GM04504 (cell line): ENCODE results near the gene TCL1B.

Experiments used
- DNase-seq: peaks from one replicate; pipeline ENCODE4 v3.0.0-alpha.2; 2012; ENCODE audit warnings: low read depth

The TCL1B gene

DNA sequence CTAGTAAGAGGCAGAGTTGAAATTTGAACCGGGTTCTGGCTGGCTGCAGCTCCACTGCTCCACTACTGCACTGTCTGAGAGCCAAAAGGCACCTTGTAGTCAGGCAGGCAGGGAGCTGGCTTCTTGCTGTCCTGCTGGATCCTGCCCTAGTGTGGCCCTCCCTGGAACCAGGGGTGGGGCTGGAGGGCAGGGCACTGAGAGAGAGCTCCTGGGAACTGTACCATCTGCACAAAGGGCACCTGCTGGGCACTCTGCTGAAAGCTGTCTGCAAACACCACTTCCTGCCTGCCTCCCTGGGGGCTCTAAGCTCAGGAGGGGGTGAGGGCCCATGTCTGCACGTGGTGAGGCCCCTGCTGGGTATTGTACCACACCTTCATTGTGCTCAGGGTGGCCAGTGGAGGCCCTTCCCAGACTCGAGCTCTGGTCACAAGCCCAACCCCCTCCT, 19.0 kb upstream of the TCL1B start:
- no peak for DNase-seq

DNA sequence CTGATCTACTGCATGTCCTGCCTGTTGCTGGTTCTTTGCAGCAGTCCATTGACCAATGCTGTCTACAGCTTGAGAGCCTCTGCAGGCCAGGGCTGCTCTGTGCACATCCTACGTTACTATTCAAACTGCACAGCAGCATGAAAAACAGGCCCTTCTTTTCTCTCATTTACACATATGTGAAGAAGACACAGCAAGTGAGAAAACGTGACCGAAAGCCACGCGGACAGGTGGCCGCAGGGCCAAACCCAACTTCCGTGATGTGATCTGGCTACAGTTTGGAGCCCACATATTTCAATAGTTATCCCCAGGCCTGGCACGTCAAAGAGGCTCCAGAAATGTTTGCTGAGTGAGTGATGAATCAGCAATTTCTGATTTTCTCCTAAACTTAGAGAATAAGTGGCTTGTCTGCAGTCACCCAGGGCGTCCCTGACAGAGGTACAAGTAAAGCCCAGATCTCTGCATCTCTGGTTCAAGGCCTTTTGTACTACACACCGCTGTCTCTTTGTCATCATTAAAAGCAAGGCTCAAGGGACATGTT, 17.9 kb upstream of the TCL1B start:
- no peak for DNase-seq

DNA sequence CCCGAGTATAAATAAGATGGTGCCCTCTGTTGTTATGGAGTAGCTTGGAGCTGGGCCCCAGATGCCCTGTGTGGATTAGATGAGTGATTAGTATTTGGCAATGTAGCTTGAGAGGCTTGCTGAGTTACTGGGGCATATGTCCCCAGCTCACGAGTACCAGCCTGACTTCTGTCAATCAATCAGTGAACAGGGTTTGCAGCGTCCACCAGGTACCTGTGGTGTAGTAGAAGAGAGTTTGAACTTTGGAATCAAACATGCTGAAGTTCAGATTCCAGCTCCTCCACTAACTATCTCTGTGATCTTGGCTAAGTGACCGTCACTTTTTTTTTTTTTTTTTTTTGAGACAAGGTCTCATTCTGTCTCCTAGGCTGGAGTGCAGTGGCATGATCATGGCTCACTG, 11.6 kb upstream of the TCL1B start:
- DNase-seq = no peak

DNA sequence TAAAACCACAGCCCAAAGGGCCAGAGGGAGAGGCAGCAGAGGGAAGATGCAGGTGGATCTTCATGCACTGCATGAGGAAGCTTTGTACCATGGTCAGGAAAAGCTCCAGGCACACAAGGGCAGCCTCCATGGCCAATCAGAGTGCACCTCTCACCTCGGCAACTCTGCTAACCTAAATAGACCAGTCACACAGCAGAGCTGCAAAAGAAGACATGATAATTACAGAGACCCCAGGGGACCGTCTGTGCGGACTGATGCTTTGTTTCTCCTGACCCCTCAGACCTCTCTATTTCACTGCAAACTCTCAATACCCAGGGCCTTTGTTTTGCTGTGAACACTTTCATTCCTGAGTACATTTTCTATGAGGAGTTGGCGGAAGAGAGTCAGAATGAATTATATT, 10.7 kb upstream of the TCL1B start:
- no peak for DNase-seq

DNA sequence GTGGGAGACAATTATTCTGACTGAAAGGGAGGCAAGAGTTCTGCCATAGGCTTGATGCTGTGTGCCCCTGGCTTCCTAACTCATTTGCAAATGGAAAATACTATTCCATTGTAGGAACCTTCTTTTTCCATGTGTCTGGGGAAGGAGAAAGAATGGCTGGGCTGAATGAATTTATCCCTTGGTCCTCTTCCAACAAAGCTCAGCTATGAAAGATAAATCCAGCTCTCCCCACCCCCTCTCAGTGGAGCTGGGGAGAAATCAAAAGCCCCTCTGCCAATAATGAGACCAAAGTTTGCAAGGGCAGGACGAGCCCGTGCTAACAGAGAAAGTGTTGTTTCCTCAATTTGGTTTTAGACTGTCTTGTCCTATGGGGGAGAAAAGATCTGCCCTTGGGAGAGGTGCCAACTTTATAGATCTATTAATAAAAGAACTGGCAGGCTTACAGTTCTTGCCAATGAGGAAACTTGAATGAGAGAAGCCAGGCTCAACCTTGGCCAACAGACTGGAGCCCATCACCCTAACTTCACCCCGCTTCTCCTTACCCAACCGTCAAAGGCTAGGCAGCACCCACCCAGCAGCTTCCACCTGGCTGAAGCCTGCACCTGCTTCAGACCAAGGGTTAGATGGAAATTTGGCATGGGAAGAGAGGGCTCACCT, 8.9 kb upstream of the TCL1B start:
- no peak for DNase-seq

DNA sequence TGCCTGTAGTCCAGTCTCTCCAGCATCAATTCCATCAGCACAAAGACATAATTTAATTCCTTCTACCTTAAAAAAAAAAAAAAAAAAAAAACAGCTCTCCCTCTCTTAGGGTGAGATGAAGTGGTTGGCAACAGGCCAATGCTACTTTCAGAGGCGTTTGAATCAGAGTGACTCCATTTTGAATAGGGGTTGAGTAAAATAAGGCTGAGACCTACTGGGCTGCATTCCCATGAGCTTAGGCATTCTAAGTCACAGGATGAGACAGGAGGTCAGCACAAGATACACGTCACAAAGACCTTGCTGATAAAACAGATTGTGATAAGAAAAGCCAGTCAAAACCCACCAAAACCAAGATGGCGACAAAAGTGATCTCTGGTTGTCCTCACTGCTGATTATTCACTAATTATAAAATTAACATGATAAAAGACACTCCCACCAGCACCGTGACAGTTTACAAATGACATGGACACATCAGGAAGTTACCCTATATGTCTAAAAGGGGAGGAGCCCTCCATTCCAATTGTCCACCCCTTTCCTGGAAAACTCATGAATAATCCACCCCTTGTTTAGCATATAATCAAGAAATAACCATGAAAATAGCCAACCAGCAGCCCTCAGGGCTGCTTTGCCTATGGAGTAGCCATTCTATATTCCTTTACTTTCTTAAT, 6.9 kb upstream of the TCL1B start:
- no peak for DNase-seq

DNA sequence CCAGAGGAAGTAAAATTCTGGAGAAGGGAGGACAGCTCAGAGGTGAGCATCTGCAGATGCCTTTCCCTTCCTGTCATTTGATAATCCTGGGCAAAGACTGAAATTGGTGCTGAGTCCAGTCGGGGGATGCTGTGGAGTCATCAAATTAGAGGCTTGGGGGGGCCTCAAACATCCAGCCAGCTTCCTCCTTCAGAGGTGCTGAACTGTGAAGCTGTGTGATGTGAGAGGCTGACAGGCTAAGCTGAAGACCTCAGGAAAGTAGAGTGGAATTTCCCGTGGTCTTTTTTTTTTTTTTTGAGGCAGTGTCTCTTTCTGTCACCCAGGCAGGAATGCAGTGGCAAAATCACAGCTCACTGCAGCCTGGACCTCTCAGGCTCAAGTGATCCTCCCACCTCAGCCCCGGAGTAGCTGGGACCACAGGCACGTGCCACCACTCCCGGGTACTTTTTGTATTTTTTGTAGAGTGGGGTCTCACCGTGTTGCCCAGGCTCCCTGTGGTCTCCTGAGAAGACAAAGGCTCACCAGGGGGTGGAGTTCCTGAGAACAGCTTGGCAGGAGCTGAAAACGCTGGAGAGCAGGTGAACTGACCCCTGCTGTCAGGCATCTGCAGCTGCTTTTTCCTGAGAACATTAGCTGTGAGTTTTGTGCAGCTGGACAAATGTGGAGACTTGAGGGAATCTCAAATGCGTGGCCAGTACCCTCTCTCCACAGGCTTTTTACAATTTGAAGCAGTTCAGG, 6.1 kb upstream of the TCL1B start:
- no peak for DNase-seq

DNA sequence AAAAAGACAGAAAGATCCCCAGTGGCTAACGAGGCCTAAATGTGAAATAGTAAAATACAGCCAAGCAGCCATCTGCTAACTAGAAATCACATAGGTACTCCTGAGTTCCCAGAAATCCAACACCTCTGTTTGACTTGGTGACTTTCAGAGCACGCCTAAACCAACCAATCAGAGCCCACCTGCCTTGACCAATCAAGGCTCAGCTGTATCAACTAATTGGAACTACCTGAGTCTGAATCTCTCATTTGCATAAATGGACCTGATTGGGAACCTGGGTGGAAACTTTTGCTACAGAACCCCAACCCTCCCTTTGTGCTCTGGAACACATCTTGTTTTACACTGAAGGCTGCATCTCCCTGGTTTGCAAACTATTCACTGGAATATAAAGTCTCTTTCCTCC, 5.1 kb upstream of the TCL1B start:
- DNase-seq = no peak

DNA sequence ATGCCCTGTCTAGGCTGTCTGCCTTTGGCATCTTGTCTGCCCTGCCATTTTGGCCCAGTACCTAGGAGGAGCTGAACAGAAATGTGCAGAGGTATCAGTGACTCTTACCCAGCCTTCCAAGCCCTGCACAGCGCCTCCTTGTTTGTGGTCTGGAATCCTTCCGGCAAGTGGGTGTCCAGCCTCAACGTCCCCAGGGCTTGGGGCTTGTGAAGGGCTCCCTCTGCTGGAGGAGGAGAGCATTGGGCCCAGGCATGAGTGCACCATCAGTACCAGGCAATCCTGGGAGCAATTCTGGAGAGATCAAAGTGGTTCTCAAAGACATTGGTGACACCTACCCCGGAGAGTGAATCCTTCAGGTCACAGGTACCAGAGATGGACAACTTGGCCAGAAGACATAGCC, 2.4 kb upstream of the TCL1B start:
- no peak for DNase-seq

DNA sequence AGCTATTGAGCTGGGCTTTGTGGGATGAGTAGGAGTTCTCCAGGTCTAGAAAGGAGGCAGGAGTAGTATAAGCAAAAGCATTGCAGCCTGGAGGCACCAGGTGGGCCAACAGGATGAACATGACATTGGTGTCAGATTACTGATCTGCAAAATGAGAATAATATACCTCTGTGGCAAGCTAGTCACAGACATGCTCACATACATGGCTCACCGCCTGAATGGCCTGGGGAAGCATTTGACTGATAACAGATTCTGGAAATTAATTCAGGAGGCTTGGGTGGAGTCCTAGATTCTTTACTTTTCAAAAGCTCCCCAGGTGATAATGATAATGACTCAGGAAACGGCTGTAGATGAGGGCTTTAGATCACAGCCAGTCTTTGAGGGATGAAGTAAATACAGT, 709 bp downstream of the TCL1B start:
- DNase-seq = no peak

DNA sequence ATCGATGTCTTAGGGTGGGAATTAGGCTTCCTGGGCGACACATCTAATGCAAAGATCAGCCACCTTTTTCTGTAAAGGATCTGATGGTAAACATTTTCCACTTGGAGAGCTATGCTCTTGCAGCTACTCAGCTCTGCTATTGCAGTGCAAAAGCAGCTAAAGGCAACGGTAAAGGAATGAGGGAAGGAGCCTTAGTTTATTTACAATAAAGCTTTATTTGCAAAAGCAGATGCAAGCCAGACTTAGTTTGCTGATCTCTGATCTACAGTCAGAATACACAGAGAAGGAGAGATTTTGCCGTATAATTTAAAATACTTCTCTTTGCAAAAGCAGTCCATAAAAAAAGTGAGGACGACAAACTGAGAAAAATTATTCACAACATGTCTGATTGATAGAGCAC, 3.2 kb downstream of the TCL1B start:
- DNase-seq = no peak

DNA sequence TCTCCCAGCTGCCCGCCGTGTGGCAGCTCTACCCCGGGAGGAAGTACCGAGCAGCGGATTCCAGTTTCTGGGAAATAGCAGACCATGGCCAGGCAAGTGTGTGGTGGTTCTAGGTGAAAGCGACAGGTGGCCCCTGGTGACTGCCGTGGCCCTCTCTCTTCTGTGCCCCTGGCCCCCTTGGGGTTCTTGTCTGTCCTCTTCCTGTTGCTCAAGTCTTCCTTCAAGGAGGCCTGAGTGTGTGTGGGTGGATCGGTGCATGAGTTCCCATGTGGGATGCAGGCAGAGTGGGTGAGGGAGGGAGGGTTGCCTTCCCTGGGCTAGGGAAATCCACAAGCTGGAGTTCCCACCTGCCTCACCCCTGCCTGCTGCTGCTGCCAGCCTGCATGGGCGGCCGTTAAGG, 4.6 kb downstream of the TCL1B start:
- DNase-seq = no peak

DNA sequence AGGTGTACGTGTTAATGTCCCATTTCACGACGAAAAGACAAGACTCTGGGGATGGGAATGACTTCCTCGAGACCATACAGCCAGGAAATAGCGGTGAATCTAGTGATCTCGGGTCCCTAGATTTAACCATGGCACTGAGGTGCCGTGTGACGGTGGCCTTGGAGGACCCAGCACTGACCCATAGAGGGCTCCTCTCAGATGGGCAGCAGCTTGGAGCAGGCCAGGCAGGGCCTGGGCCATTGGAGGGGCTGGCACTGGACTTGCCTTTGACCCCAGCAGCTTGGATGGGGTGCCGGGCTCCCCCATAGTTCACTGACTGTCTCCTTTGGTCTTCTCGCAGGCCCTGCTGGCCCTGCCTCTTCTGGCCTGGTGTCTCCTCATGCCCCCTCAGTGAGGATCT, 5.4 kb downstream of the TCL1B start:
- DNase-seq = no peak

DNA sequence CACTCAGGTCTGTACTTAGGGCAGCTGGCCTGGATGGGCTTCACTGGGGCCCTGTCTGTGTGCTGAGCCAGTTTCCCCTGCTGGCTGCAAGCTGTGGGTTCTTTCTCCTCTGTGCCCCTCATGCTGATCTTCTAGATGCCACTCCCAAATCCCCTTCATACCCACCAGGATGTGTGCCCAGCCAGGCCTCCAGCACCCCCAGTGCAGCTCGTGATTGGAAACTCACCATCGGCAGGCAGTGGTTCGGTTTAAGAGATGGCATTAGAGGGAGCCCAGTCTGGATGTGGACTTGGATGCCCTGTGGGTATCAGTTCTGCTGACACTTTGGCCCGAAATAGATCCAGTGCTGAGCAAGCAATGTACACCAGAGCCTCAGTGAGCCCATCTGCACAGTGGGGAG, 5.9 kb downstream of the TCL1B start:
- DNase-seq = no peak

DNA sequence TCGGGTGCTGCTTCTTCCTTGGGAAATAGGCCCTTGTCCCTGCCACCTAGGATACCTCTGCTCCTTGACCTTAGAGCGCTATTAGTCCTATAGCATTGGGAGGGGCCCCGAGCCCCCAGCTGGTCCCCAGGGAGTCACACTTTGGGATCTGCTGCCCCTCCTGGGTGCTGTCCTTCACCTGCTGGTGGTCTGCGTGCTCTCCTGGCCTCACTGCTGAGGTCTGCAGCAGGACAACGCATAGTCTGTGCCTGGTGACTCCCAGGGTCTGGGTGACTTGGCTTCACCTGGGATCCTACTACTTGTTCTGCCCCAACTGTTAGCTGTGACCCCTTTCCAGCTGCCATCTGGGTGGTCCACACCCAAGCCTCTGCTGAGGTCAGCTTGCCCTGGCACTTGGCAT, 8.8 kb downstream of the TCL1B start:
- DNase-seq = no peak

DNA sequence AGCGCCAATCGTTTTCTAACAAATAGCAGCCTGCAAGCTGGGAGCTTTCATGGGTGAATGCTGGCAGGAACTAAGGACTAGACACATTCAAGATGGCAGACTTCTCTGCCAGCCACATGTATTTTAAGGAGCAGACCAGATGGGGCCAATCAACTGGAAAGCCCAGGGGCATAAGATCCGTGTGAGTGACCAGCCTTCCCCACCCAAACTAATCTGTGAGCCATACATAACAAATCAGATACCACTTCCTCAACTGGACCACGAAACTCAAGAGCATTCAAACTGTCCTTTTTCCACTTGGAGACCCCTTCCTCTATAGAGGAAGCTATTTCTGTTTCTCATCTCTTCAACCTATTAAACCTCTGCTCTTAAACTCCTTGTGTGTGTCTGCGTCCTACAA, 9.7 kb downstream of the TCL1B start:
- DNase-seq = no peak

DNA sequence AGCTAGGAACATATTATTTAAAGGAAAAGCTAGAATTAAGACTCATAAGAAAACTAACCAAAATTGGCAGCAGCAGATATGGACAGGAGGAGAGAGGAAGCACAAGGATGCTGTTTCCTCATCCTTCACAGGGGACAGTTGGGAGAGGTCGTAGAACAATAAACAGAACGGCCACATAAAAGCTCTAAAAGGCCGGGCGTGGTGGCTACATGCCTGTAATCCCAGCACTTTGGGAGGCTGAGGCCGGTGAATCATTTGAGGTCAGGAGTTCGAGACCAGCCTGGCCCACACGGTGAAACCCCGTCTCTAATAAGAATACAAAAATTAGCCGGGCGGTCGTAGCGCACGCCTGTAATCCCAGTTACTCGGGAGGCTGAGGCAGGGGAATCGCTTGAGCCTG, 10.5 kb downstream of the TCL1B start:
- no peak for DNase-seq

DNA sequence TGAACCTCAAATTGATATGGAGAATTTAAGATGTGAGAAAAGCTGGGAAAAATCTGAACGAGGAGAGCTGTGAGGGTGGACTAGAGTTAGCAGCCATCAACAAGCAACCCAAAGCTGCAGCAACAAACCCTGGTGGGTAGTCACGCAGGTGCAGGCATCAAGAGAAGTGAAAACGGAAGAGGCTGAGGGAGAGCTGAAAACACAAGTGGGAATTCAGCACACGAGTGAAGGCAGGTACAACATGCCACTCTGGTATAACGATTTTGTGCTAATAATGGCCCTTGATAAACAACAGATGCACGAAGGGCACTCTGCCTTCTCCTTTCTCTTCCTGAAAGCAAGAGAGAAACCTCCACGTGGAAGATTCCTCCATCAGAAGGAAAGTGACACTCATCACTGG, 11.5 kb downstream of the TCL1B start:
- DNase-seq = no peak

DNA sequence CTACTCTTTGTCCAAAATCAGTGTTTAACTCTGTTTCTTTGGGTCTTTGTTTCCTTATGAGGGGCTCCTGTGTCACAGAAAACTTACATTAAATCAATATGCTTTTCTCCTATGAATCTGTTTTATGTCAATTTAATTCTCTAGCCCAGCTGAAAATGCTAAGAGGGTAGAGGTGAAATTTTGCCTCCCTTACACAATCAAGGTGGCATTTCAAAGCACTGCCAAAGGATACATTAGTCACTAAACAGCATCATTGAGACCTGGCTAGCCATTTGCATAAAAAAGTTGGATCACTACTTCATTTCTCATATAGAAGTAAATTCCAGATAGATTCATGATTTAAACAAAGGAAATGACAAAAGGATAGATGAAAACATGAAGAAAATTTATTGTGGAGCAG, 12.1 kb downstream of the TCL1B start:
- no peak for DNase-seq

DNA sequence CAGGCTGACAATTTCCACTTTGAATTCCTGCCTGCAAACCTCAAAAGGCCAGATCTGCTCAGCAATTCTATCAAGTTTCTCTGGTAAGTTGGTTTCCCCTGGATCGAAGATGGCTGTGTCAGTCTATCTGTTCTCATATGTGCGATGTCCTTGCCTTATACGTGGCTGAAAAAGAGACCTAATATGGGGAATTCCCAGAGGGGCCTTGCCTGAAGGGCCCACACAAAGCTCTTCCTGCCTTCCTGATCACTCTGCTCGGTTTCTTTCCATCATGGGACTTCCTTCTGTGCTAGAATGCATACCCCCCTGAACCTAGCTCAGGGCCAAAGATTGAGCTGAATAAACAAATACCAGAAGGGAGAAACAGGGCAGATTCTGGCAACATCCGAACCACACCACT, 13.2 kb downstream of the TCL1B start:
- no peak for DNase-seq

DNA sequence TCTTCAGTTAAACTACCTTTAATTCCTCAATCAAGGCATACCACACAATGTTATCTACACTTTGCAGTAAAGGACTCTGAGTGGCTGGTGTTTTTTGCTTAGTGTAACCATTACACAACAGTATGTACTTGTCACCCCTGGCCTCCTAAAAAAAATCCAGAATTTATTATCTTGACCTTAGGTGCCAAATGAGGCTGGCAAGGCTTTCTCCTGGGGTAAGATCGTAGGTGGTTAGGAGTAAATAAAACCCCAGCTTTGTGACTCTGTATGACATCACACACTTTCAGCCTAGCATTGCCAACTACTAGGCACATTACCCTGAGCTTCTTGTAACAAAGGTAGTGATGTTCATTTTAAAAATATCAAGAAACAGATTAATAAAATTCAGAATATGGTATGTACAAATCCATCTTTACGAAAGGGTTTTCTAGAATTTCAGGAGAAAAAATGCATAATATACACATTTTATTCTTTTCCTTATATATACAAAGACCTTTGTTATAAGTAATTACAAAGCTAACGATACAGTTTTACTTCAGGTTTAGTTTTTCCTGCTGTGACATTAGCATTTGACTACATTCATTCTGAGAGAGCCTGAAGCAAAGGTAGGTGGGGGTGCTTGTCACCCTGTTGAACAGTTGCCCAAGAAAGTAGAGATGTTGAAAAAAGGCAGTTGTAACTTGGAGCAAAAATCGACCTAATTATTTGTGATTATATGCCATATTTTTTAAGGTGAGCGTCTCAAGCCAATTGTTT, 14.2 kb downstream of the TCL1B start:
- DNase-seq = no peak

DNA sequence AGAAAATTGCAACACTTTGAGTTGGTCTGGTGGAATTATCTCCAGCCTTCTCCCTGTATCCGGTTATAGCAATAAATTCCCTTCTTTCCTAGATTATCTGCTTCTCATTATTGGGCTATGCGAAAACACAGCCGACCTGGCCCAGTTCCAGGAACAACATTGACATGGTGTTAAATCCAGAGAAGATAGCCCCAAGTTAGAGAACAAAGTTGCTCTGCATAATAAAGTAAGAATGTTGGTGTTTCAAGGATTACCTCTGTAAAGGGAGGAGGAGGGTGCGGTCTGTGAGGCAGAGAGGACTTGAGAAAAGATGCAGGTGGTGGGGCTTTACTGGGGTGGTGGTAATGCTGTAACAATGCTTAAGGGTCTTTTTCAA, 15.6 kb downstream of the TCL1B start:
- no peak for DNase-seq

DNA sequence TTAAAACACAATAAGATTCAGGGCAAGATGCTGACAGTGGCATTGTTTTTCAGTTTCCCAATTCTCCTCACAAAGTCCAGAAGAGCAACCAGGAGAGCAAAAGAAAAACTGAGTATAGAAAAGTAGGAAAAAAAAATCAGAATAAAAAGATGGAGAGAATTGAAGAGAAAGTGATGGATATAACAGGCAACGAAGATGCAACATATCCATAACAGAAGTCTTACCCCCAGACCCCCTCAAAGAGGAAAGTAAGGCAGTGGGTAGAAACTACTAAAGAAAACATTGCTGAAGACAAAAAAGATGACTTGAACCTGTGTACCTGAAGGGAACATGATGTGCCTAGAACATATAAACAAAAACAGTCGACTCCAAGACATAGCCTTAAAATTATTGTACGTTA, 17.1 kb downstream of the TCL1B start:
- no peak for DNase-seq
